ENCODE measurements around the gene AGMO. TPM values are rescaled to one million over a fixed set of nuclear protein-coding genes. Genes with fewer than 3 reads are reported as not detected.

Gene AGMO
- total RNA-seq, 1 donor from 2014 or later = 0.36 TPM

- Histone ChIP-seq H3K9me3 (replicated peaks) (peaks cover 40% of the 10 kb centered on the region), H3K4me3 (no peak overlapping the region), H3K36me3 (no peaks in the 10 kb centered on the region), H3K4me1 (no peaks in the 10 kb centered on the region), H3K27me3 (ENCODE audit: low read depth) (no peaks in the 10 kb centered on the region), H3K27ac (replicated peaks) (no peak overlapping the region)
- intact Hi-C loops (cut with micrococcal nuclease) = no loop called here
- no peak for DNase-seq
- TF ChIP-seq CTCF (IDR thresholded peaks at IDR 0.05; ENCODE audit: borderline replicate concordance) = no peak
Measured at GRCh38 chr7:15257689-15258088, 304.1 kb downstream of the AGMO start.

- H3K27me3 ChIP-seq (ENCODE audit: low read depth) = no peaks in the 10 kb centered on the region
- no peaks in the 10 kb centered on the region for H3K36me3 ChIP-seq
- peaks cover 8% of the 10 kb centered on the region for H3K9me3 ChIP-seq (replicated peaks)
- no peak for DNase-seq
- no peak overlapping the region for H3K4me3 ChIP-seq
- no peak overlapping the region for H3K27ac ChIP-seq (replicated peaks)
- TF ChIP-seq CTCF (IDR thresholded peaks at IDR 0.05; ENCODE audit: borderline replicate concordance) = no peak
- intact Hi-C loops (cut with micrococcal nuclease) = no loop called here
- H3K4me1 ChIP-seq = no peaks in the 10 kb centered on the region
Measured at GRCh38 chr7:15252181-15252580, 309.6 kb downstream of the AGMO start.

GRCh38 chr7:15248514-15248913 lies 313.3 kb downstream of the AGMO start:
- no peak for TF ChIP-seq CTCF (IDR thresholded peaks at IDR 0.05; ENCODE audit: borderline replicate concordance)
- intact Hi-C loops (cut with micrococcal nuclease) = no loop called here

GRCh38 chr7:15245831-15246230 lies 316.0 kb downstream of the AGMO start:
- Histone ChIP-seq H3K36me3 (no peaks in the 10 kb centered on the region), H3K27me3 (ENCODE audit: low read depth) (no peaks in the 10 kb centered on the region), H3K27ac (replicated peaks) (no peak overlapping the region), H3K4me1 (no peaks in the 10 kb centered on the region), H3K9me3 (replicated peaks) (no peaks in the 10 kb centered on the region), H3K4me3 (no peak overlapping the region)
- TF ChIP-seq CTCF (IDR thresholded peaks at IDR 0.05; ENCODE audit: borderline replicate concordance) = no peak
- intact Hi-C loops (cut with micrococcal nuclease) = no loop called here
- DNase-seq = no peak

More at GRCh38 chr7:15248514-15248913, 313.3 kb downstream of the AGMO start:
- Histone ChIP-seq H3K4me3 (no peak overlapping the region), H3K9me3 (replicated peaks) (peaks cover under 1% of the 10 kb centered on the region), H3K36me3 (no peaks in the 10 kb centered on the region), H3K27me3 (ENCODE audit: low read depth) (no peaks in the 10 kb centered on the region), H3K27ac (replicated peaks) (no peak overlapping the region), H3K4me1 (no peaks in the 10 kb centered on the region)
- DNase-seq = no peak

GRCh38 chr7:15239801-15240200 lies 322.0 kb downstream of the AGMO start:
- Histone ChIP-seq H3K27ac (replicated peaks) (no peak overlapping the region), H3K4me1 (no peaks in the 10 kb centered on the region), H3K36me3 (no peaks in the 10 kb centered on the region), H3K27me3 (ENCODE audit: low read depth) (no peaks in the 10 kb centered on the region), H3K9me3 (replicated peaks) (no peaks in the 10 kb centered on the region), H3K4me3 (no peak overlapping the region)
- DNase-seq = no peak
- intact Hi-C loops (cut with micrococcal nuclease) = no loop called here
- TF ChIP-seq CTCF (IDR thresholded peaks at IDR 0.05; ENCODE audit: borderline replicate concordance) = no peak

GRCh38 chr7:15236952-15237351 lies 324.9 kb downstream of the AGMO start:
- no peaks in the 10 kb centered on the region for H3K27me3 ChIP-seq (ENCODE audit: low read depth)
- no peak overlapping the region for H3K4me3 ChIP-seq
- intact Hi-C loops (cut with micrococcal nuclease) = no loop called here

More at GRCh38 chr7:15236952-15237351, 324.9 kb downstream of the AGMO start:
- no peaks in the 10 kb centered on the region for H3K9me3 ChIP-seq (replicated peaks)
- no peak for TF ChIP-seq CTCF (IDR thresholded peaks at IDR 0.05; ENCODE audit: borderline replicate concordance)
- no peak overlapping the region for H3K27ac ChIP-seq (replicated peaks)
- H3K36me3 ChIP-seq = no peaks in the 10 kb centered on the region
- no peak for DNase-seq
- H3K4me1 ChIP-seq = no peaks in the 10 kb centered on the region

Data from left ventricle myocardium inferior (tissue), 1 donor.